Cardiac muscle cell (in vitro differentiated cells and primary cell): ENCODE data around the gene OR4D10. TPM values are rescaled to one million over a fixed set of nuclear protein-coding genes. Genes with fewer than 3 reads are reported as not detected.

ENCODE experiments used
- DNase-seq, 2 donors: peaks; one replicate each; pipeline versions ENCODE4 v3.0.0 to v3.0.0-alpha.2; 2010 to 2017; ENCODE audit warnings: low read depth in 1 of 2, low spot score in 1 of 2
- H3K27ac ChIP-seq: fragments of 200-600 bp; sonication (generic); 2 replicates; pipeline ENCODE4 v1.5.1; 2016
- H3K27me3 ChIP-seq: fragments of 200-600 bp; sonication (generic); 2 replicates; pipeline ENCODE4 v1.6.0; 2016; ENCODE audit warnings: control low read depth
- H3K36me3 ChIP-seq: fragments of 200-600 bp; sonication (generic); 2 replicates; pipeline ENCODE4 v1.5.1; 2016; ENCODE audit warnings: control low read depth
- H3K4me1 ChIP-seq: fragments of 200-600 bp; sonication (generic); 2 replicates; pipeline ENCODE4 v1.8.1; 2017; ENCODE audit warnings: low read depth, mild to moderate bottlenecking, mixed run types
- H3K4me3 ChIP-seq: fragments of 200-600 bp; sonication (generic); 2 replicates; pipeline ENCODE4 v1.5.1; 2016; ENCODE audit warnings: mild to moderate bottlenecking
- H3K9me3 ChIP-seq: fragments of 200-600 bp; sonication (generic); 2 replicates; pipeline ENCODE4 v1.5.1; 2017; ENCODE audit warnings: low read depth, mild to moderate bottlenecking, control low read depth
- polyA plus RNA-seq: library from polyadenylated mRNA; unstranded; fragments of >200 nt; fragmentation: Nextera tagmentation; extraction: Ambion mirVana; gene quantifications from 2 replicates; pipeline ENCODE4 v1.2.1, GENCODE V29; 2016
- total RNA-seq: library from RNA; depleted of rRNA; stranded (reverse); fragments of >200 nt; gene quantifications from 2 replicates; pipeline ENCODE4 v1.2.3, GENCODE V29; 2016
- TF ChIP-seq, protein P1 (sequence below): IDR thresholded peaks from 2 replicates; pipeline ENCODE4 v1.5.1; 2012; ENCODE audit warnings: low read depth, mild to moderate bottlenecking, low read length

OR4D10 gene
- total and polyA plus RNA-seq, 2 experiments from 2014 or later, result not detected

GRCh38 chr11:59528711-59529110 is 55.6 kb downstream of the OR4D10 start:
- no peaks in the 10 kb centered on the region for H3K4me1 ChIP-seq
- TF ChIP-seq, protein P1, sequence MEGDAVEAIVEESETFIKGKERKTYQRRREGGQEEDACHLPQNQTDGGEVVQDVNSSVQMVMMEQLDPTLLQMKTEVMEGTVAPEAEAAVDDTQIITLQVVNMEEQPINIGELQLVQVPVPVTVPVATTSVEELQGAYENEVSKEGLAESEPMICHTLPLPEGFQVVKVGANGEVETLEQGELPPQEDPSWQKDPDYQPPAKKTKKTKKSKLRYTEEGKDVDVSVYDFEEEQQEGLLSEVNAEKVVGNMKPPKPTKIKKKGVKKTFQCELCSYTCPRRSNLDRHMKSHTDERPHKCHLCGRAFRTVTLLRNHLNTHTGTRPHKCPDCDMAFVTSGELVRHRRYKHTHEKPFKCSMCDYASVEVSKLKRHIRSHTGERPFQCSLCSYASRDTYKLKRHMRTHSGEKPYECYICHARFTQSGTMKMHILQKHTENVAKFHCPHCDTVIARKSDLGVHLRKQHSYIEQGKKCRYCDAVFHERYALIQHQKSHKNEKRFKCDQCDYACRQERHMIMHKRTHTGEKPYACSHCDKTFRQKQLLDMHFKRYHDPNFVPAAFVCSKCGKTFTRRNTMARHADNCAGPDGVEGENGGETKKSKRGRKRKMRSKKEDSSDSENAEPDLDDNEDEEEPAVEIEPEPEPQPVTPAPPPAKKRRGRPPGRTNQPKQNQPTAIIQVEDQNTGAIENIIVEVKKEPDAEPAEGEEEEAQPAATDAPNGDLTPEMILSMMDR, result no peak
- no peaks in the 10 kb centered on the region for H3K9me3 ChIP-seq
- no peaks in the 10 kb centered on the region for H3K36me3 ChIP-seq
- no peak overlapping the region for H3K27ac ChIP-seq
- no peaks in the 10 kb centered on the region for H3K27me3 ChIP-seq
- H3K4me3 ChIP-seq, result no peak overlapping the region
- no peak for DNase-seq

Other genes with a start within 250 kb of the OR4D10 start
- gene OR5AN1, start 114.4 kb upstream of the OR4D10 start, total RNA-seq, result not detected in 2 replicates
- not detected in 2 replicates for gene OR5AN1, start 114.4 kb upstream of the OR4D10 start, polyA plus RNA-seq
- gene OR5A2, start 46.9 kb upstream of the OR4D10 start, total RNA-seq, result not detected in 2 replicates
- gene OR5A2, start 46.9 kb upstream of the OR4D10 start, polyA plus RNA-seq, result not detected in 2 replicates
- gene OR5A1, start 36.8 kb upstream of the OR4D10 start, total RNA-seq, result not detected in 2 replicates
- not detected in 2 replicates for gene OR5A1, start 36.8 kb upstream of the OR4D10 start, polyA plus RNA-seq
- gene OR4D6, start 16.4 kb upstream of the OR4D10 start, total RNA-seq, result not detected in 2 replicates
- gene OR4D6, start 16.4 kb upstream of the OR4D10 start, polyA plus RNA-seq, result not detected in 2 replicates
- not detected in 2 replicates for gene OR4D11, start 30.3 kb downstream of the OR4D10 start, total RNA-seq
- gene OR4D11, start 30.3 kb downstream of the OR4D10 start, polyA plus RNA-seq, result not detected in 2 replicates
- not detected in 2 replicates for gene OR4D9, start 38.2 kb downstream of the OR4D10 start, total RNA-seq
- not detected in 2 replicates for gene OR4D9, start 38.2 kb downstream of the OR4D10 start, polyA plus RNA-seq
- gene OSBP, start 142.5 kb downstream of the OR4D10 start, total RNA-seq, result 20.6 and 27.3 TPM in 2 replicates
- gene OSBP, start 142.5 kb downstream of the OR4D10 start, polyA plus RNA-seq, result 30.7 and 39.8 TPM in 2 replicates
- 7.9 and 10.9 TPM in 2 replicates for gene PATL1, start 195.7 kb downstream of the OR4D10 start, total RNA-seq
- gene PATL1, start 195.7 kb downstream of the OR4D10 start, polyA plus RNA-seq, result 11.4 and 15.8 TPM in 2 replicates
- not detected in 2 replicates for gene OR10V1, start 240.5 kb downstream of the OR4D10 start, total RNA-seq
- not detected in 2 replicates for gene OR10V1, start 240.5 kb downstream of the OR4D10 start, polyA plus RNA-seq